Umbilical cord (tissue), 2 donors: Measurements from ENCODE around the gene ACACB. TPM values are rescaled to one million over a fixed set of nuclear protein-coding genes. Genes with fewer than 3 reads are reported as not detected.
A peak's percentile ranks its signal among the peaks of the same experiment; 100 is the strongest.

ENCODE experiments used
- DNase-seq: peaks from one replicate; pipeline ENCODE4 v3.0.0-alpha.2; 2015; ENCODE audit warnings: low spot score
- total RNA-seq: library from RNA; depleted of rRNA; stranded (reverse); fragments of >200 nt; gene quantifications from one replicate; pipeline ENCODE4 v1.2.3, GENCODE V29; 2014; ENCODE audit warnings: low replicate concordance; ENCODE audit not compliant: insufficient read depth

Gene ACACB
- total RNA-seq, 1 donor from 2014 or later: 27.9 TPM

DNA sequence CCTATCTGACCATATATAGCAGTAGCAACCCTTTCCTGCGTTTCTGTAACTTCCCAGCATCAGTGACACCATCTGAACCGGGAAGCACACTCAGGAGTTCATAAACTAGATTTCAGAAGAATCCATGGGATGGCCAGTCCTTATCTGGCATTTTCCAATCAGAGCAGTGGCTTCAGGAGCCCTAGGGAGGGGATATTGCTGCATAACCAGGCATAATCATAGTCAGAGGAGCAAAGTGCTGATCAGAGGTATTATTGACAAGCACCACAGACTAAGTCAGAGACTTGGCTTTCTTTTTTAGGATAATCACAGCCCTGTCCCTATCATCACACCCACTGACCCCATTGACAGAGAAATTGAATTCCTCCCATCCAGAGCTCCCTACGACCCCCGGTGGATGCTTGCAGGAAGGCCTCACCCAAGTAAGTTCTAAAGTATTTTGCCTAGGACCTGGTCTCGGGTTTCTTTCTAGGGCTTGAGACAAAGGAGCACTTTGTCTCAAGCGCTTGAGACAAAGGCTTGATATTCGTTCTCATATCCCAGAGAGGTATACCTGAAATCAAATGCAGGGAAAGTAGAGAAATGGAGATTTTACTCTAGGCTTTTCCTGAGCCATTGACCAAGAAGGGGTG, 137.6 kb downstream of the ACACB start:
- DNase-seq: no peak

DNA sequence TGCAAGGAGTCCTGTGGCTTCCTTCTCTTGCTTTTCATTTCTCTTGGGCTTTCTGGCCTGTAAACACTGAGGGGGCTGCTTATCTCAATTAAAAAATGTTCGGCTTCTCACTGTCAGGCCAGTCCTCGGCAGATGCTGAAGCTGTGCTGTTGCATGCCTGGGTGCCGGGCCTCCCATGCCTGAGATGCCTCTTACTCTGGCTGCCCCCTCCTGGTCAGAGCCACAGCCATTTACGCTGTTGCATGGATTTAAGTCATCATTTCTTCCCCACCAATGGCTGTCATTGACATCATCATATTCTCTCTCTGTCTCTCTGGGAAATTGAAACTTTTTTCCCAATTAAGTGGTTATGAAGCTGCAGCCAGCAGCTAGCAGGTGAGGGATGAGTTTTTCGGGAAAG, 139.0 kb downstream of the ACACB start:
- DNase-seq: no peak

DNA sequence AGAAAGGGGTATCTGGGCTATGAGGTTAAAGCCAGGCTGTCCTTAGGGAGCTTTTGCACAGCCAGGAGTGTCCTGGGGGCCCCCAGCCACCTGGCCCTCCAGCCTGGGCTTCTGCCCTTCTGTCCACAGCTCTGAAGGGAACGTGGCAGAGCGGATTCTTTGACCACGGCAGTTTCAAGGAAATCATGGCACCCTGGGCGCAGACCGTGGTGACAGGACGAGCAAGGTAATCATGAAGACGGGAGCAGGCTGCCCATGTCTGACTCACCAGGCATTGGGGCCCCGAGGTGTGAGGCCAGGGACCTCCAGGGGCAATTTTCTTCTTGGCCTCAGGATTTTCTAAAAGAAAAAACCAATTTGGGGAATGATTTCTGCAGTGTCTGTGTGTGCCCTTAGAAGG, 139.6 kb downstream of the ACACB start:
- no peak for DNase-seq

- no peak for DNase-seq
These were observed 141.8 kb downstream of the ACACB start for GRCh38 chr12:109258201-109258600.

- no peak for DNase-seq
These were observed 142.5 kb downstream of the ACACB start for GRCh38 chr12:109258607-109259544.

DNA sequence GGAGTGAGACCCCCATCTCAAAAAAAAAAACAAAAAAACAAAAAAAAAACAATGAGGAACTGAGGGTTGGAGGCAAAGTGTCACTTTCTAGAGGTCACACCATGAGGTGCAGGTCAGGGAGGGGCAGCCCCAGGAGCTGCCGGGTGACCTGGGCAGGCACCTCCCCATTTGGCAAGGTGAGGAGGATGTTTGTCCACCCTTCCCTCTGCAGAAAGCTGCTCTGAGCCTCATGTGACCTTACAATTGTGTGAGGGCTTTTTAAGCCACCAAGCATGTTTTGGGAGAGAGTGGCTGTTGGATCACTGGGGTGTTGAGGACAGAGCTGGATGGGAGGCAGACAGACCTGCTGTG, 143.1 kb downstream of the ACACB start:
- no peak for DNase-seq

DNA sequence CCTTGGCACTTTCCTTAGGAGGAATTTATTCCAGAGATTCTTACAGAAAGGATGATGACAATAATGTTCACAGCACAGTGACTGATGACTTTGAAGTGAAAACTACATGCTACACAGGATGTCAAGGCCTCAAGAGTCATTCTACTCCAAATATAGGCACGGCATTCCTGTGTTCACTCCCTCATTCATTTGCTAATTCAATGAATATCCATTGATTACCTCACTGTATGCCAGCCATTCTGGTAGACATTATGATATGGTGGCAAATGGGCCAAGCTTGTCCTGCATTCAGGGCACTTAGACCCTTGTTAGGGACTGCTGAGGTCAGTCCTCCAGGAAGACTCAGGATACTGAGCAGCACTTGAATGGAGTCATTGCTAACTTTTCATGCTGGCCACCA, 144.7 kb downstream of the ACACB start:
- DNase-seq: no peak

- no peak for DNase-seq
These were observed 145.6 kb downstream of the ACACB start for GRCh38 chr12:109261939-109262338.

- DNase-seq: no peak
These were observed 147.1 kb downstream of the ACACB start for GRCh38 chr12:109263439-109263838.

DNA sequence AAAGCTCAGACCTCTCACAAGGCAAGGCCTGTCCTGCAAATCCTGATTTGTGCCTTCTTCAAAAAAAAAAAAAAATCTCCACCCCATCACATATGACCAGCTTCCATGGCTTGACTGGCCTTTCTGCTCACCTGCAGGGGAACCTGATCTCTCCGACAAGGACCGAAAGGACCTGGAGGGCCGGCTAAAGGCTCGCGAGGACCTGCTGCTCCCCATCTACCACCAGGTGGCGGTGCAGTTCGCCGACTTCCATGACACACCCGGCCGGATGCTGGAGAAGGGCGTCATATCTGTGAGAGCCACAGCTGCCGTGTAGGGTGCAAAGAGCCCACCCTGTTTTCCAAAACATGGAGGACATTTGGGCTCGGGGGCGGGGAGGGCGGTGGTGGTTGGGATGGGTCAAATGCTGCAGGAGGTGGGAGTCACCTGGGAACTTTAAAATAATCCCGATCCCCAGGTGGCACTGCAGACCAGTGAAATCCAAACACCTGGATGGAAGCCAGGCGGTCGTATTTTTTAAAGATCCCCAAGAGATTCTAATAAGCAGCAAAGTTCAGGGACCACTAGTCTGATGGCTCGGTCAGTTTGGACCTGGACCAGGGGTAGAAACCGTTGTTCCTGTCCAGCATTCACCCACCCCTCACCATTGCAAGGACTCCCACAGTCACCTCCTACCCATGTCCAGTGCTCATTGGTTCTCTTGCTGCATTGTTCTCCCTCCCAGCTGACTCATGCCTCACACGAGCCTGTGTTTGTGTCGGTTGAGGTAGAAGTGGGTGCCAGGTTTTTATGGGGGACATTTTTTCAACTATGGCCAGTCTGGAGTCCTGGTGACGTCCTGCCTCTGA, 147.9 kb downstream of the ACACB start:
- DNase-seq: peak; percentile 37

GRCh38 chr12:109264943-109265650, 148.7 kb downstream of the ACACB start:
- no peak for DNase-seq

GRCh38 chr12:109266106-109266879, 149.9 kb downstream of the ACACB start:
- DNase-seq: no peak

GRCh38 chr12:109267361-109267760, 151.0 kb downstream of the ACACB start:
- DNase-seq: no peak

DNA sequence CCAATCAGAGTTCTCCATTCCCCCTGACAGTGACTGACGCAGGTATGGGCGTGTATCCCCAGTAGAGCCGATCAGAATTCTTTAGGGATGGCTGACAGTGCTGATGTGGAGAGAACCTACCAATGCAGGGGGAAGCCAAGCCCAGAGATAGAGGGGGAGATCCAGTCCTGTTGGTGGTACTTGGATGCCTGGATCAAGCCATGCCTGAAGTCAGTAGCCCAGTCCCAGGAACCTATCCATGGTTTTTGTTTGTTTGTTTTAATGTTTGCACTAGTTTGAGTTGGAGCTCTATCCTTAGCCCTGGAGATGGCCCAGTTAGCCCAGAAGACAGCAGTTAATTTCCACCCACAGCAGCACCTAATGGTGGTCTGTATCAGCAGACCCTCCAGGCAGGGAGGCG, 152.5 kb downstream of the ACACB start:
- DNase-seq: no peak

- no peak for DNase-seq
These were observed 153.0 kb downstream of the ACACB start for GRCh38 chr12:109269428-109269827.

- no peak for DNase-seq
These were observed 154.1 kb downstream of the ACACB start for GRCh38 chr12:109270494-109270893.

DNA sequence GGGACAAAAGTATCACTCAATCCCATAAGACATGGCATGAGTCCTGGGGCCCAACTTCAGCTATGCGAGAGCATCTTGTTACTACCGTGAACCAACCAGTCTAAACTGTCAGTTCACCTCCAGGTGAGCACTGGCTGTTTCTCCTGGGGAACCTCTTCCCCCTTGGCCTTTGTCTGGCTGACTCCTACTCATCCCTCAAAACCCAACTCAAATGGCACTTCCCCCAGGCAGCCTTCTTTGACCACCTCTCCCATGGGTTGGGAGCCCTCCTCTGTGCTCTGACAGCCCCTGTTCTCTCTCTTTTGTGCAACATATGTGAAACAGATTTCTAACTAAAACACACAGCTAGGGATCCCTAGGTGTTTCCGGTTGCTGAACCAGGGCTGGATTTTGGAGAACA, 155.0 kb downstream of the ACACB start:
- no peak for DNase-seq

- no peak for DNase-seq
These were observed 157.0 kb downstream of the ACACB start for GRCh38 chr12:109273354-109273753.

GRCh38 chr12:109274381-109274780, 158.0 kb downstream of the ACACB start:
- DNase-seq: no peak

DNA sequence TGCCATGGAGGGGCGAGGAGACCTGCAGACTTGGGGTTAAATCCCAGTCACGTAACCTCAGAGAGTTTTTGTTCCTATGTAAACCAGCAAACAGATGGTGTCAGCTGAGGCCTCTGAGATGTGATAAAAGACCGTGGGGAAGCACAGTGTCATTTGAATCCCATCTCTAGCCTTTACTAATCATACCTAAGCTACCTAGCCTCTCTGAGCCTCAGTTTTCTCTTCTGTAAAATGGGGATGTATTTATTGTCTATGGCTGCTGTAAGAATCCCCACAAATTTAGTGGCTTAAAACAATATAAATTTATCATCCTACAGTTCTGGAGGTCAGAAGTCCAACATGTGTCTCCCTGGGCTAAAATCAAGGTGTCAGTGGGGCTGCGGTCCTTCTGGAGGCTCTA, 158.8 kb downstream of the ACACB start:
- DNase-seq: no peak

GRCh38 chr12:109276160-109276559, 159.8 kb downstream of the ACACB start:
- DNase-seq: no peak
